ENCODE measurements around the gene TXNDC8.
A peak's percentile ranks its signal among the peaks of the same experiment; 100 is the strongest.

TXNDC8 gene

GRCh38 chr9:110382731-110383130, 45.1 kb upstream of the TXNDC8 start:
- ATAC-seq = no peak
- TF ChIP-seq SNAI2 (CRISPR knock-in tag; IDR thresholded peaks at IDR 0.05) = no peak
- no peak for TF ChIP-seq PPARA (CRISPR knock-in tag; IDR thresholded peaks at IDR 0.05; ENCODE audit: borderline replicate concordance)
- no peak for TF ChIP-seq POU6F1 (CRISPR knock-in tag; IDR thresholded peaks at IDR 0.05; ENCODE audit: borderline replicate concordance, low read depth)
- no peak for TF ChIP-seq BACH2 (CRISPR knock-in tag; IDR thresholded peaks at IDR 0.05; ENCODE audit: borderline replicate concordance)
- TF ChIP-seq ESRRG (CRISPR knock-in tag; IDR thresholded peaks at IDR 0.05) = no peak
- TF ChIP-seq ZNF70 (CRISPR knock-in tag; IDR thresholded peaks at IDR 0.05) = no peak
- TF ChIP-seq TSHZ2 (CRISPR knock-in tag; IDR thresholded peaks at IDR 0.05) = no peak
- no peak for TF ChIP-seq TCF4 (CRISPR knock-in tag; IDR thresholded peaks at IDR 0.05; ENCODE audit: borderline replicate concordance)
- TF ChIP-seq CSRNP3 (CRISPR knock-in tag; IDR thresholded peaks at IDR 0.05) = no peak

- no peak for TF ChIP-seq GLIS3 (CRISPR knock-in tag; IDR thresholded peaks at IDR 0.05)
- TF ChIP-seq SNAI2 (CRISPR knock-in tag; IDR thresholded peaks at IDR 0.05) = no peak
- TF ChIP-seq POU6F1 (CRISPR knock-in tag; IDR thresholded peaks at IDR 0.05; ENCODE audit: borderline replicate concordance, low read depth) = no peak
- TF ChIP-seq CSRNP3 (CRISPR knock-in tag; IDR thresholded peaks at IDR 0.05) = no peak
- TF ChIP-seq CSDC2 (CRISPR knock-in tag; IDR thresholded peaks at IDR 0.05) = no peak
- no peak for TF ChIP-seq BACH2 (CRISPR knock-in tag; IDR thresholded peaks at IDR 0.05; ENCODE audit: borderline replicate concordance)
- no peak for TF ChIP-seq TOX (CRISPR knock-in tag; IDR thresholded peaks at IDR 0.05; ENCODE audit: borderline replicate concordance)
- no peak for TF ChIP-seq TSHZ2 (CRISPR knock-in tag; IDR thresholded peaks at IDR 0.05)
- TF ChIP-seq ISL1 (CRISPR knock-in tag; IDR thresholded peaks at IDR 0.05) = no peak
- TF ChIP-seq TCF4 (CRISPR knock-in tag; IDR thresholded peaks at IDR 0.05; ENCODE audit: borderline replicate concordance) = no peak
- no peak for ATAC-seq
These were observed 33.8 kb upstream of the TXNDC8 start for GRCh38 chr9:110371411-110372007.

- TF ChIP-seq ISL1 (CRISPR knock-in tag; IDR thresholded peaks at IDR 0.05) (peak; percentile 63), GLIS3 (CRISPR knock-in tag; IDR thresholded peaks at IDR 0.05) (no peak), ZFP30 (CRISPR knock-in tag; IDR thresholded peaks at IDR 0.05) (no peak), RARB (CRISPR knock-in tag; IDR thresholded peaks at IDR 0.05) (no peak), TSHZ2 (CRISPR knock-in tag; IDR thresholded peaks at IDR 0.05) (no peak)
- ATAC-seq = no peak
These were observed 32.7 kb upstream of the TXNDC8 start for GRCh38 chr9:110370315-110370714.
